Mammary epithelial cell (primary cell): ENCODE measurements around the gene KRT82.

ENCODE experiments used
- CTCF ChIP-seq, 2 donors: IDR thresholded peaks in 1 of 2; conservative IDR thresholded peaks in 1 of 2; 2 replicates each; pipeline ENCODE4 v1.5.1; 2011 to 2012; ENCODE audit warnings: inconsistent platforms in 2 of 2, low read length in 2 of 2, mild to moderate bottlenecking in 2 of 2, control low read depth in 1 of 2, low read depth in 1 of 2; ENCODE audit not compliant: insufficient read depth in 1 of 2; ENCODE audit errors: extremely low read depth in 1 of 2
- EZH2 ChIP-seq: IDR thresholded peaks from 2 replicates; pipeline ENCODE4 v1.6.1; 2012; ENCODE audit warnings: low read length, inconsistent platforms, borderline replicate concordance

GRCh38 chr12:52350786-52351185 is 55.3 kb downstream of the KRT82 start:
- no peak for TF ChIP-seq CTCF (conservative IDR thresholded peaks at IDR 0.05 in 1 of 2, IDR thresholded peaks at IDR 0.05 in 1 of 2; ENCODE audit: extremely low read depth in 1 of 2, insufficient read depth in 1 of 2, low read depth in 1 of 2, low read length in 2 of 2)
- TF ChIP-seq EZH2 = no peak
